Astrocyte (in vitro differentiated cells and primary cell): ENCODE measurements around the gene HOXA4. TPM values are rescaled to one million over a fixed set of nuclear protein-coding genes. Genes with fewer than 3 reads are reported as not detected.

ENCODE experiments used
- DNase-seq: peaks from one replicate; pipeline ENCODE4 v3.0.0-alpha.2; 2010; ENCODE audit warnings: low read depth
- FAIRE-seq: peaks from 2 replicates; lab custom pipeline; 2011; peaks lifted over from hg19 to GRCh38; lab: Jason Lieb, UNC
- H2AFZ ChIP-seq: 2 replicates; pipeline ENCODE4 v1.6.0; 2012; ENCODE audit warnings: low read depth, low read length, inconsistent platforms
- H3K27ac ChIP-seq: 2 replicates; pipeline ENCODE4 v1.5.1; 2011; ENCODE audit warnings: low read depth, low read length, inconsistent platforms
- H3K27me3 ChIP-seq: 2 replicates; pipeline ENCODE4 v1.6.0; 2011; ENCODE audit warnings: low read length, inconsistent platforms; ENCODE audit not compliant: insufficient read depth
- H3K36me3 ChIP-seq: 2 replicates; pipeline ENCODE4 v1.5.1; 2011; ENCODE audit warnings: low read length, inconsistent platforms; ENCODE audit not compliant: insufficient read depth
- H3K4me1 ChIP-seq: 2 replicates; pipeline ENCODE4 v1.5.1; 2011; ENCODE audit warnings: low read length, inconsistent platforms; ENCODE audit not compliant: insufficient read depth
- H3K4me2 ChIP-seq: 2 replicates; pipeline ENCODE4 v1.6.0; 2012; ENCODE audit warnings: low read length, inconsistent platforms
- H3K4me3 ChIP-seq: 2 replicates; pipeline ENCODE4 v1.5.1; 2011; ENCODE audit warnings: low read depth, mild to moderate bottlenecking, low read length, inconsistent platforms; ENCODE audit not compliant: insufficient read depth
- H3K79me2 ChIP-seq: 2 replicates; pipeline ENCODE4 v1.6.0; 2012; ENCODE audit warnings: mild to moderate bottlenecking, low read length, inconsistent platforms; ENCODE audit not compliant: insufficient read depth
- H3K9ac ChIP-seq: 2 replicates; pipeline ENCODE4 v1.6.0; 2012; ENCODE audit warnings: mild to moderate bottlenecking, low read length, inconsistent platforms
- H3K9me3 ChIP-seq: 2 replicates; pipeline ENCODE4 v1.5.1; 2012; ENCODE audit warnings: low read depth, mild to moderate bottlenecking, low read length, inconsistent platforms; ENCODE audit not compliant: insufficient read depth
- H4K20me1 ChIP-seq: 2 replicates; pipeline ENCODE4 v1.6.0; 2012; ENCODE audit warnings: low read length, inconsistent platforms; ENCODE audit not compliant: insufficient read depth
- H3K27ac Mint-ChIP-seq: one replicate; pipeline ENCODE4 v1.8.0; 2021; ENCODE audit warnings: mild to moderate bottlenecking, mixed read lengths; ENCODE audit not compliant: unreplicated experiment
- H3K27me3 Mint-ChIP-seq: one replicate; pipeline ENCODE4 v1.8.0; 2021; ENCODE audit warnings: low read depth, mixed read lengths; ENCODE audit not compliant: unreplicated experiment
- H3K36me3 Mint-ChIP-seq: one replicate; pipeline ENCODE4 v1.8.0; 2021; ENCODE audit warnings: low read depth, mixed read lengths; ENCODE audit not compliant: unreplicated experiment
- H3K4me1 Mint-ChIP-seq: one replicate; pipeline ENCODE4 v1.8.0; 2021; ENCODE audit warnings: low read depth, mixed read lengths; ENCODE audit not compliant: unreplicated experiment
- H3K4me3 Mint-ChIP-seq: one replicate; pipeline ENCODE4 v1.8.0; 2021; ENCODE audit warnings: mild to moderate bottlenecking, moderate library complexity, mixed read lengths; ENCODE audit not compliant: unreplicated experiment
- H3K9me3 Mint-ChIP-seq: one replicate; pipeline ENCODE4 v1.8.0; 2021; ENCODE audit warnings: mild to moderate bottlenecking, mixed read lengths; ENCODE audit not compliant: unreplicated experiment
- CTCF ChIP-seq: IDR thresholded peaks from 2 replicates; pipeline ENCODE4 v1.5.1; 2011; ENCODE audit warnings: low read depth, mild to moderate bottlenecking, inconsistent platforms, low read length, moderate library complexity; ENCODE audit not compliant: insufficient read depth
- EZH2 ChIP-seq: IDR thresholded peaks from 2 replicates; pipeline ENCODE4 v1.6.1; 2012; ENCODE audit warnings: mild to moderate bottlenecking, low read length, inconsistent platforms; ENCODE audit not compliant: insufficient read depth
- total RNA-seq: library from RNA; stranded (reverse); gene quantifications from 2 replicates; pipeline ENCODE4 v1.2.1, GENCODE V29; 2021

HOXA4 gene
- total RNA-seq, 1 donor from 2014 or later, result not detected

- peaks cover 2% of the 10 kb centered on the region for H3K4me1 Mint-ChIP-seq
- Histone ChIP-seq H3K36me3 (no peaks in the 10 kb centered on the region), H3K79me2 (peaks cover 29% of the 10 kb centered on the region), H3K4me3 (peak overlapping the region; percentile 60), H3K27ac (peak overlapping the region; percentile 84), H3K9me3 (no peaks in the 10 kb centered on the region), H2AFZ (no peak overlapping the region), H3K27me3 (peaks cover 69% of the 10 kb centered on the region), H3K4me2 (peak overlapping the region; percentile 83), H3K4me1 (peaks cover 11% of the 10 kb centered on the region), H4K20me1 (no peaks in the 10 kb centered on the region), H3K9ac (peak overlapping the region; percentile 83)
- peak; percentile 64 for DNase-seq
- no peak overlapping the region for H3K27ac Mint-ChIP-seq
- peaks cover 99% of the 10 kb centered on the region for H3K27me3 Mint-ChIP-seq
- H3K9me3 Mint-ChIP-seq, result peaks cover 49% of the 10 kb centered on the region
- H3K4me3 Mint-ChIP-seq, result no peak overlapping the region
- H3K36me3 Mint-ChIP-seq, result peaks cover 2% of the 10 kb centered on the region
- TF ChIP-seq CTCF (no peak), EZH2 (no peak)
- FAIRE-seq, result no peak
These were observed 7.5 kb downstream of the HOXA4 start for GRCh38 chr7:27123007-27123476.

DNA sequence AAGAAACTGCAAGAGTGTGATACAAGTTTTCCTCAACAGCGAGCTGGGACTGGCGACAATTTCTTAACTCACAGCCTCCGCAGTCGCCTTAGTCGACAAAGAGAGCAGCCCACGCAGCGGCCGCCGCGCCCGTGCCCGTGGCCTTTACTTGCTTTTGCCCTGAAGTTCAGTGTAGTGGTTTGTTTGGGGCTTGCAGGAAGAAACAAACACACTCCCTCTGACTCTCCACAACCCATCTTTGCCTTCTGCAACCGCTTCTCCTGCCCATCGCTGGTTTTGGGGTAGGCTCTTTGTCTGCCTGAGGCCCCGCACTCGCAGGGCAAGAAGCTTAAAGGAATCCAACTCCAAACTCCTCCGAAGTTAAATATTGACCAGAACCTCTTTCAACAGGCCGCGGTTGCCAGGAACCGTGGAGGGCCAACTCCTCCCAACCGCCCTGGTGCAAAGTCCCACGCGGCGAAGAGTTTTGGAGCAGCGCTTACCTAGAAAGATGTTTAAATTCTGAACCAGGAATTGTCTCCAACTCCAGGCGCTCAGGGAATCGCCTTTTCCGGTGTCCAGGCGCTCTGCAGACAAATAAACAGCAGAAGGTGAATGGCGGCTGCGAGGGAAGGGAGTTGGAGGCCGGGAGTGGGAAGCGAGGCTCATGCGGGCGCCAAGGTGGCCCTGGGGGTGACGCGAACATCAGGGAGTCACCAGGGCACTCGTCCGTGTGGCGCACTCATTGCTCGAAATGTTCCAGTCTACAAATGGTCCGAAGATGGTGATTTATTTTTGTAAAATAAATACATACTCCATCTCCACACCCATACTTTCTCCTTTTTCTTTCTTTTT lies 8.3 kb downstream of the HOXA4 start:
- Mint-ChIP-seq H3K27me3 (peaks cover 99% of the 10 kb centered on the region), H3K9me3 (peaks cover 50% of the 10 kb centered on the region), H3K27ac (no peak overlapping the region), H3K4me3 (no peak overlapping the region), H3K4me1 (peaks cover 2% of the 10 kb centered on the region), H3K36me3 (peaks cover 2% of the 10 kb centered on the region)
- Histone ChIP-seq H3K79me2 (peaks cover 37% of the 10 kb centered on the region), H3K27me3 (peaks cover 66% of the 10 kb centered on the region), H3K9me3 (no peaks in the 10 kb centered on the region), H3K4me1 (peaks cover 11% of the 10 kb centered on the region), H4K20me1 (no peaks in the 10 kb centered on the region), H3K27ac (peak overlapping the region; percentile 84), H2AFZ (no peak overlapping the region), H3K9ac (peak overlapping the region; percentile 83), H3K4me3 (peak overlapping the region; percentile 60), H3K36me3 (no peaks in the 10 kb centered on the region), H3K4me2 (peak overlapping the region; percentile 83)
- DNase-seq, result peak; percentile 18
- FAIRE-seq, result no peak
- TF ChIP-seq EZH2, result no peak
- no peak for TF ChIP-seq CTCF

DNA sequence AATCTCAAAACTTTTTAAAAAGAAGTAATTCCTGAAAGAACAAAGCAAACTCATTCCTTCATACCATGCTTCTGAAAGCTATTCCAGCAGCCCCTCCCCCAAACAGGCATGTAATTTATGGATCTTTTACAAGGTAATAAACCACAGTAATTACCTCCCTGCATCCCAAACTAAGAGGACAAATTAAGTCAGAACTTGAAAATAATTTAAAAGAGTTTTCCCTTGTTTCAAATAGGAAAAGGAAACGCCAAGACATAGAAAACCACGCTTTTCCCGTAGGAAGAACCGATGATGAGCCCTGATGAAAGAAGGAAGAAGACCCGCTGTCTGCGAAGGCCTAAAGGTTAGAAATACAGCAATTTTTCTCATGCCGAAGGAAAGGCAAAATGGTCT lies 8.9 kb downstream of the HOXA4 start:
- Histone ChIP-seq H3K36me3 (no peaks in the 10 kb centered on the region), H3K9ac (peak overlapping the region; percentile 83), H3K4me1 (peaks cover 11% of the 10 kb centered on the region), H4K20me1 (no peaks in the 10 kb centered on the region), H3K4me2 (peak overlapping the region; percentile 83), H2AFZ (no peak overlapping the region), H3K4me3 (peak overlapping the region; percentile 60), H3K27me3 (peaks cover 68% of the 10 kb centered on the region), H3K9me3 (no peaks in the 10 kb centered on the region), H3K79me2 (peaks cover 43% of the 10 kb centered on the region), H3K27ac (peak overlapping the region; percentile 84)
- FAIRE-seq (no peak), DNase-seq (no peak)
- H3K27ac Mint-ChIP-seq, result no peak overlapping the region
- H3K9me3 Mint-ChIP-seq, result peaks cover 50% of the 10 kb centered on the region
- no peak for TF ChIP-seq CTCF
- no peak for TF ChIP-seq EZH2
- H3K4me1 Mint-ChIP-seq, result peaks cover 2% of the 10 kb centered on the region
- H3K27me3 Mint-ChIP-seq, result peaks cover 99% of the 10 kb centered on the region
- peaks cover 2% of the 10 kb centered on the region for H3K36me3 Mint-ChIP-seq
- H3K4me3 Mint-ChIP-seq, result no peak overlapping the region
